GM21529 (cell line): ENCODE data around the gene MTCH2.
"Not testable (repeated sequence)": the region's sequence is repeated elsewhere in the genome, so short reads cannot be mapped to it uniquely, and the experiment has no call there.

ENCODE experiments used
- ATAC-seq: cut with Tn5 transposase; IDR thresholded peaks from one replicate; pipeline ENCODE4 v1.9.1; 2021; ENCODE audit not compliant: unreplicated experiment

MTCH2 gene

DNA sequence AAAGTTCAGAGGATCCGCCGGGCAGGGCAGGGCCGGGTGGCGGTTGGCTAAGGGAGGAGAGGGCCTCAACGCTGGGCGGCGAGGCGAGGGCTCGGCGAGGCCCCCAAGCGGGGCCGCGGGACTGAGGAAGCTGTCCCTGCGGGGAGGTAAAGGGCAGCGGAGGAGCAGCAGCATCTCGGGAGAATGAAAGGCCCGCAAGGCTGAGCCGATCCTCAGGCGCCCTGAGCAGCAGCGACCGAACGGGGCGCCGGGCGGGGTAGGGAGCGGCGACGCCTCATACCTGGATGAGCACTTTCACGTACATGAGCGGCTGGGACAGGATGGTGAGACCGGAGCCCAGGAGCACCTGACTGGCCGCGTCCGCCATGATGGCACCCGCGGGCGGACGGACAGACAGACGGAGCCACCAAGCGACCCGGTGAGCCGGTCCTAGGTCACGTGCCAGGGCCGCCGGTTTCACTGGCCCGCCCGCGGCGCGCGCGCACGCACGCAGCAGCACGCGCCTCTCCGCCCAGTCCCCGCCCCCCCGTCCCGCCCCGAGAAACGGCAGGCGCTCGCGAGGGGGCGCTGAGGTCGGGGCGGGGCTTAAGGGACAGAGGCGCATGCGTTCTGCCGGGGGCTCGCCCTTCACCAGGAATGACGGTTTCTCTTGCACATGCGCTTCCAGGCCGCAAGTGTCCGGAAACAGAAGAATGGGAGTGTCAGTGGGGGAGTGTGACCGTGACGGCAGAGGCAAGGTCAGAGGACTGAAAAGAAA is at the start of gene MTCH2:
MTCH2 (minus strand) TSS at position 461 of the 757 bp plus-strand sequence; CDS start at position 367, 94 bp downstream.
- peak; percentile 89 for ATAC-seq

DNA sequence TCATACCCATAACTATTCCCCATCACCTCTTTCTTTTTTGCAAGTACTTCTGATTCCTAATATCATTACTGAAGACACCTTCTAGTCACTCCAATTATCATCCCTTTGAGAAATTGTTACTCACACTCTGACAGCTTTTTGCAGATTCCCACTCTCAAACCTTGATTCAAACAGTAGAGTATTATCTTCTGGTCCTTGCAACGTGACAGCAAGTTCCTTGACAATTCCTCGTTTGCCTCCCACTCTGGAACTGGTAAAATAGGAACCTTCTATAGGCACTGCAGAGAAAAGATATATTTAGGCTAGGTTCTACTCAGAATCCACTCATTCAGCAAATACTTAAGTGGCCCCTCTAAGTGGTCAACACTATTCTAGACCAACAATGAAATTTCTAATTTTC is 49.6 kb upstream of the MTCH2 start:
- ATAC-seq, result no peak

DNA sequence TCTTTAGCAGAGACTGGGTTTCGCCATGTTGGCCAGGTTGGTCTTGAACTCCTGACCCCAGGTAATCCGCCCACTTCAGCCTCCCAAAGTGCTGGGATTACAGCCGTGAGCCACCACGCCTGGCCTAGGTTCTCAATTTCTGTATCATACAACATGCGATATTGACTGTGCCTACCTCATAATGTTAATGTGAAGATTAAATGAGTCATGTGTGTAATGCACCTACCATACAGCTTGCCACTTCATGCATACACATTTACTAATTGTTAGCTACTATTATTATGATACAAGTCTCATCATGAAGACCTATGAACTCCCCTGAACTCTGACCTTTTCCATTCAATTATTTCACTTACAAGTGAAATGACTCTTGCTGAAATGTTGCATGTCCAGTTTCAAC is 47.1 kb upstream of the MTCH2 start:
- no peak for ATAC-seq

DNA sequence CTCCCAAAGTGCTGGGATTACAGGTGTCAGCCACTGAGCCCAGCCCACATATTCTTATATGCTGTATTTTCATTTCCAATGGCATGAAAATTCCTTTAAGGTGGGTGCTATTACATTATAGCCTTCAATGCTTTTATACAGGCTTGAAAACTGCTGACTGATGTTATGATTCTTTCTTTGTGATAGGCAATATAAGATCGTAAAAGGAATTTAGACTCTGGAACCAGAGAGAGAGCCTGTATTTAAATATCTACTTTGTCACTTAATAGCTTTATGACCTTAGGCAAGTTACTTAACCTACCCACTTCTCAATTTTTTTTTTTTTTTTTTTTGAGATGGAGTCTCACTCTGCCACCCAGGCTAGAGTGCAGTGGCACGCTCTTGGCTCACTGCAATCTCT is 46.6 kb upstream of the MTCH2 start:
- ATAC-seq, result no peak

DNA sequence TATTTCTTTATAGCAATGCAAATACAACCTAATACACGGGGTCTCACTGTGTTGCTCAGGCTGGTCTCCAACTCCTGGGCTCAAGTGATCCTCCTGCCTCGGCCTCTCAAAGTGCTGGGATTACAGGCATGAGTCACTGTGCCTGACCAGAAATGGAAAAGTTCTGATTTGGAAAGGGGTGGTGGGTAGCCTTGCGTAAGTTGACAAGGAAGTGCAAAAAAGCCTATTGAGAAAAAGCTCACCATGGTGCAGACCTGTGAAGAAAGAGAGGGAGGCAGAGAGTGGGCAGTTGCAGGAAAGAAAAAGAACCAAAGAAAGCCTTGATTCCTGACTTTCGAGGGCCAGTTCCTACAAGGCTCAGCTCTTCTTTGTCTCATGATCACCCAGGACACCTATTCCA is 45.8 kb upstream of the MTCH2 start:
- ATAC-seq, result no peak

DNA sequence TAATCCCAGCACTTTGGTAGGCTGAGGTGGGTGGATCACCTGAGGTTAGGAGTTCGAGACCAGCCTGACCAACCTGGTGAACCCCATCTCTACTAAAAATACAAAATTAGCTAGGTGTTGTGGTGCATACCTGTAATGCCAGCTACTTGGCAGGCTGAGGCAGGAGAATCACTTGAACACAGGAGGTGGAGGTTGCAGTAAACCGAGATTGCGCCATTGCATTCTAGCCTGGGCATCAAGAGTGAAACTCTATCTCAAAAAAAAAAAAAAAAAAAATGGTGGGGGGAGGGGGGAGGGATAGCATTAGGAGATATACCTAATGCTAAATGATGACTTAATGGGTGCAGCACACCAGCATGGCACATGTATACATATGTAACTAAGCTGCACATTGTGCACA is 44.3 kb upstream of the MTCH2 start:
- ATAC-seq, result not testable (repeated sequence)

DNA sequence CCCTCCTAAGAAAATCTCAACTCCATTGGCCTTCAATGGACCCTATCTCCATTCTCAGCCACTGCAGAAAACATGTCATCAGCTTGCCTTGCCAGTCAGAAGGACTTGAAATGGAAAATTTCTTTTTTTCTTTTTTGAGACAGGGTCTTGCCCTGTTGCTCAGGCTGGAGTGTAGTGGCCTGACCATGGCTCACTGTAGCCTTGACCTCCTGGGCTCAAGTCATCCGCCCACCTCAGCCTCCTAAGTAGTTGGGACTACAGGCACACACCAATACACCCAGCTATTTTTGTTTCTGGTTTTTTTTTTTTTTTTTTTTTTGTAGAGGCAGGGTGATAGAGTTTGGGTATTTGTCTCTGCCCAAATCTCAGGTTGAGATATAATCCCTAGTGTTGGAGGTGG is 43.8 kb upstream of the MTCH2 start:
- no peak for ATAC-seq

DNA sequence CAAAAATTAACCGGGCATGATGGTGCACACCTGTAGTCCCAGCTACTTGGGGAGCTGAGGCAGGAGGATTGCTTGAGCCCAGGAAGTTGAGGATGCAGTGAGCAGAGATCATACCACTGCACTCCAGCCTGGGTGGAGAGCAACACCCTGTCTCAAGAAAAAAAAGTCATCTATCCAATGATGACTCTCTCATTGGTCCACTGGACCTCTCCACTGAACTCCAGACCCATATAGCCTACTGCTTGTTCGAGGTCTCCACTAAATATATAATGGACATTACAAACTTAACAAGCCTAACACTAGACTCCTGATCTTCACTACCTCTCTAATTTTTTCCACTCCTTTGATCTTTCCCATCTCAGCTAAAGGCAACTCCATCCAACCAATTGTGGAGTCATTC is 33.5 kb upstream of the MTCH2 start:
- ATAC-seq, result no peak

DNA sequence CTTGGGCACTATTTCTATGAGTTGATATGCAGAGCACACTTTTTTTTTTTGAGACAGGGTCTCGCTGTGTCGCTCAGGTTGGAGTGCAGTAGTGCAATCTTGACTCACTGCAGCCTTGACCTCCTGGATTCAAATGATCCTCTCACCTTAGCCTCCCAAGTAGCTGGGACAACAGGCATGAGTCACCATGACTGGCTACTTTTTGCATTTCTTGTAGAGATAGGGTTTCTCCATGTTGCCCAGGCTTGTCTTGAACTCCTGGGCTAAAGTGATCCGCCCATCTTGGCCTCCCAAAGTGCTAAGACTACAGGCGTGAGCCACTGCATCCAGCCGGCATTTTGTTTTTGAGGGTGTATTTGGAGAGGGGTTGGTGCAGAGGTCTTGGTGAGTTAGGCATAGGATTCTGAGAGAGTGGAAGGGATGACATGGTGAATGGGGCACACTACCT is 29.9 kb upstream of the MTCH2 start:
- ATAC-seq, result no peak

DNA sequence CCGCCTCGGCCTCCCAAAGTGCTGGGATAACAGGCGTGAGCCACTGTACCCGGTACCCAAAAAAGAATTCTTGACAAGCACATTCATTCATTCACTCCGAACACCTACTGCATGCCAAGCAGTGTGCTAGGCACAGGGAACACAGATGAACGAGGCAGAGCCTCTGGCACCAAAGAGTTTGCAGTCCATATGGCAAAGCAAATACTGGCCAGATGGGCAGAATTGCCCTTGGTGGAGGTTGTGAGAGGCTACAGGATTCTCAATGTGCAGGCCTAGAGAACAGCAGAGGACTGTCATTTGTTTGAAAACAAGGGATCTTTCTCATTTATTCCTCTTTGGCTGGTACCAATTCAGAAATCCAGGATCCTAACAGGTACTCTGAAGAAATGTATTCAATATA is 27.5 kb upstream of the MTCH2 start:
- no peak for ATAC-seq

DNA sequence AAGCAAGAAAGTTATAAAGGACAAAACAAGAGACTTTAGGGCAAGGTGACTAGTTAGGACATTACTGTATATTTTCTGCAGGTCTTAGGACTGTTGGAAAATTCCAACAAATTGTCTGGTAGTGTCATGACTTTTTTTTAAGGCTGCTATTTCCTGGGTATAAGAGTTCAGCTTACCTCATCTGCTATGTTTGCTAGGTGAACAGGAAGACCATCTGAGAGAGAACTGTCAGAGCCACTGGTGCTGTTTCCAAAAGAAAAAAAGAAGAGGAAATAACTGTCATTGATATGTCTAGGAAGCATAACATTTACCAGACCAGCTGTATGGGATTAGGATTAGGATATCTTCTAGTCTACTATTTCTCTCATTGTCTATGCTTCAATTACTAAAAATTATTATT is 26.3 kb upstream of the MTCH2 start:
- ATAC-seq, result no peak

DNA sequence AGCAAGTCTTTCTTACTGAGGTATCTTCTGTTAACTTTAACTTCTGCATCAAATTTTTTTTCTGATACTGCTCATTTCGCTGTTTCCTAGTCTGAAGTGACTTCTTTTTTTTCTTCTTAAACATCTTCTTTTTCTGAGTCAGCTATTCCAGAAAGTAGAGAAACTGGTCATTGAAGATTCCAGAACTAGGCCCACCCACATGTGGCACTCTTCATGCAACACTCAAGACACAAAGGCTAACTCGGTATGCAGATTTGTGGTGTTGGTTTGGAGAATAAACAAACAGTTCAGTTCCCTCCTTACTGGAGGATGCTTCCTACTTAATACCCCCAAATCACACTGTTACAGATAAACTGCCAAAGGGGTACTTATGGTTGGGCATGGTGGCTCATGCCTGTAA is 25.2 kb upstream of the MTCH2 start:
- ATAC-seq, result no peak

DNA sequence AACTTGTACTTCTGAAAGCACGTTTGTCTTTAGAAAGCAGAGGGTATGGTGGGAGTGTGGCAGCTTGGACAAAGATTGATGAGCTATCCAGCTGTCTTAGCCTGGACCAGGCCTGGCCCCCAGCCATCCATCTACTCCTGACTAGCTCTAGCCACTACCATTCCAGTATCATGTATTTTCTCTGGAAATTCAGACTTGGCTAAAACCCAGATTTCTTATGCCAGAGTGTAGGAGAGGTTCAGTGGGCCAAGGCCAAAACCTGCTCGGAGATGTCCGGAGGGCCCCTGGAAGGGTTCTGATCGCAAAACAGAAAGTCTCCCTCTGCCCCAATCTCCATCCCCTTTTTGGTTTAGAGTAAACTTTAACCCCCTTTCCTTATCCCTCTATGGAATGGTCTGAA is 24.8 kb upstream of the MTCH2 start:
- ATAC-seq, result no peak

DNA sequence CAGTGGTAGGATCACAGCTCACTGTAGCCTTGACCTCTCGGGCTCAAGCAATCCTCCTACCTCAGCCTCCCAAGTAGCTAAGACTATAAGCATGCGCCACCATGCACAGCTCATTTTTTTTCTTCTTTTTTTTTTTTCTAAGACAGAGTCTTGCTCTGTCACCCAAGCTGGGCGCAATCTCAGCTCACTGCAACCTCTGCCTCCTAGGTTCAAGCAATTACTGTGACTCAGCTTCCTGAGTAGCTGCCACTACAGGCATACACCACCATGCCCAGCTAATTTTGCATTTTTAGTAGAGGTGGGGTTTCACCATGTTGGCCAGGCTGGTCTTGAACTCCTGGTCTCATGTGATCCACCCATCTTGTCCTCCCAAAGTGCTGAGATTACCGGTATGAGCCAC is 22.6 kb upstream of the MTCH2 start:
- ATAC-seq, result not testable (repeated sequence)

DNA sequence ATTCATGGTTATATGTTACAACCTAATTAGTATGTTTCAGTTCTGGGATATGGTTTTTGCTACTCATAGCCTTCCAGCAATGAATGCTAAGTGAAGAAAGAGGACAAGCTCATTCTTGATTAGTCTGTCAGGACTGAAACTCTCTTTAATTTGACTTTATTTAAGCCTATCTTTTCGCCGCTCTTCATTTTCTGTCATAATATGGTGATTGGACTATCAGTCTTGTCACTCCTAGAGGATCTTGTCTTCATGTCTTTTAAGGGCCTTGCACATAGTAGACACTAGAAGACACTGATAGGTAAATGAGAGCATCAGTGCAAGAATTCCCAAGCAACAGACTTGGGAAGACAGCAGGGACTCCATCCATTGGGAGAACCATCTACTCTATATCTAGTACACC is 18.9 kb upstream of the MTCH2 start:
- no peak for ATAC-seq

DNA sequence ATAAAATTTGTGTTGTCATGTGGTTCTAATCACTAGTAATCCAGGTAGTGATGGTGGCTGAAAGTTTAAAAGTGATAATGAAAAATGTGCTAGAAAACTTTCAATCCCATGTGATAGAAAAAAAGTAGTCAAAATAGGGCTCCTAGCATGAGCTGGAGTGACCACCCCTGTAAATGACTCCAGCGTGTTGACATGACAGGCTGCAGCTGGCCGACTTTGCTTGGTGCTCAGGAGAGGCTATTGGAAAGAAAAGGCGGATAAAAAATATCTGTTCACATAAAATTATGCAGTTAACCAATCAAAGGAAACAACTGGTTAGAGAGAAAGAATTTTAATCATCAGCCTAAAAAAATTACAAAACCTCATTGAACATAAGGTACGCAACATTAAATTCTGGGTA is 16.9 kb upstream of the MTCH2 start:
- ATAC-seq, result no peak

DNA sequence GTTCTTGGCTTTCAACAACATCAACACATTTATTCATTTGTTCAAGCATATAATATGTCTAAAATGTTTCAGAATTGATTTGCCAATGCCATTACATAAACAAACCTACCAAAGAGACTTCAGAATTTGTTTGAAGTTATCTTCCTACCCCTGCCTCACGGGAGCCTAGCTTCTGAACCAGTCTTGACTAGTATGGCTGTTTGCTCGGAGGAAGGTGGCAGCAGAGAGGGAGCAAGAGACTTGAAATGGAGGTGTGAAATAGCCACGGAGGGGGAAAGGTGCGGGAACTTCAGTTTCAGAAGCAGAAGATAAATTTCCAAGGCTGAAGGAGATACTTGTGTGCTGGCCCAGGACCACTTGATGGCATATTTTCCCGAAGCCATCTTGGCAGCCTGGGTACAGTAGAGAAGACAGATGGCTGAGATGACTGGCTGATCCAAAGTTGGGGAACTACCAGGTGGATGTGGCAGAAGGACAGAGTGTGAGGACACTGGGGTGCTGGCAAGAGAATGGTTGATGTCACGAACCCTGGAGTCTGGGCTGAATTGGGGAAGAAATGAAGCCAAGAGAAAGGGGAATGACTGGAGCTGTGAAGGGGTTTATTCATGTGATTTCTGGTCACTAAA is 14.0 kb upstream of the MTCH2 start:
- ATAC-seq, result no peak

DNA sequence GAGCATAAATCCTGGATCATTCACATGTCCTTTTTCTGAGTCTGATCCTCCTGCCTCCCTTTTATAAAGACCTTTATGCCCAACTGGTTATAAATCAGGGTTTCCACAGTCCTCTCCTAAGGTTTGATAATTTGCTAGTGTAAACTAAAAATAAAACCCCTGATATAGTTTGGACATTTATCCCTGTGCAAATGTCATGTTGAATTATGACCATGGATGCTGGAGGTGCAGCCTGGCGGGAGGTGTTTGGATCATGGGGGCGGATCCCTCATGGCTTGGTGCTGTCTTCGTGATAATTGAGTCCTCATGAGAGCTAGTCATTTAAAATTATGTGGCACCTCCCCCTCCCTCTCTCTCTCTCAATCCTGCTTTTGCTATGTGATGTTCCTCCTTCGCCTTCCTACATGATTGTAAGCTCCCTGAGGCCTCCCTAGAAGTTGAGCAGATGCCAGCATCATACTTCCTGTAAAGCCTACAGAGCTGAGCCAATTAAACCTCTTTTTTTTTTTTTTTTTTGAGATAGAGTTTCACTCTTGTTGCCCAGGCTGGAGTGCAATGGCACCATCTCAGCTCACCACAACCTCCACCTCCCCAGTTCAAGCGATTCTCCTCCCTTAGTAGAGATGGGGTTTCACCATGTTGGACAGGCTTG is 9.6 kb upstream of the MTCH2 start:
- ATAC-seq, result no peak

DNA sequence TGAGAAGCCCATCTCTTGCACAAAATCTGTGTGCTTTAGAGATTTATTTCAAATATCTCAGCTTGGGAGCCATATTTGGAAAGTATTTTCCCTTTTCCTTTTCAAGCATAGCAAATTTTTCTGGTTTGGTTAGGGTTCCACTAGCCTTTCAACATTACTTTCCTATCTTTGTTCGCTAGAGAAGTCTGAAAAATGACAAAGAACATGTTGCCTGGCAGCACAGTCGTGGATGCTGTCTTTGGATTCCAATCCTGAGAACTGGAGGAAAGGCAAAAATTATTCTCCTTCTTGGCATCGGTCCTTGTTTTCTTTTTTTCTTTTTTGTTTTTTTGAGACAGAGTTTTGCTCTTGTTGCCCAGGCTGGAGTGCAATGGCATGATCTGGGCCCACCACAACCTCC is 6.9 kb upstream of the MTCH2 start:
- no peak for ATAC-seq

DNA sequence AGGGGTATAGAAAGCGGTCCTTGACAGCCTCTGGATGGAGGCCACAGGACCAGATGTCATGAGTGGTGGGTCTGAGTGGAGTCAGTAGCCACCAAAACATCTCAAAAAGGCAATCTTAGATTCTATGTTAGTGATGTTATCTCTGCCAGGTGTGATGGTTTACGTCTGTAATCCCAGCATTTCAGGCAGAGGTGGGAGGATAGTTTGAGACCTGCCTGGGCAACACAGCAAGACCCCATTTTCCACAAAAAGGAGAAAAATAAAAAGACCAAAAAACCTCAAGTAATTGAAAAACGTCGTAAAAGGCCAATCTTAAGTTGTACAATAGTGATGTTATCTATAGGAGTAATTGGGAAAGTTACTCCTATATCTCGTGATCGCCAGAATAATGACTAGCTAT is 3.7 kb upstream of the MTCH2 start:
- no peak for ATAC-seq

DNA sequence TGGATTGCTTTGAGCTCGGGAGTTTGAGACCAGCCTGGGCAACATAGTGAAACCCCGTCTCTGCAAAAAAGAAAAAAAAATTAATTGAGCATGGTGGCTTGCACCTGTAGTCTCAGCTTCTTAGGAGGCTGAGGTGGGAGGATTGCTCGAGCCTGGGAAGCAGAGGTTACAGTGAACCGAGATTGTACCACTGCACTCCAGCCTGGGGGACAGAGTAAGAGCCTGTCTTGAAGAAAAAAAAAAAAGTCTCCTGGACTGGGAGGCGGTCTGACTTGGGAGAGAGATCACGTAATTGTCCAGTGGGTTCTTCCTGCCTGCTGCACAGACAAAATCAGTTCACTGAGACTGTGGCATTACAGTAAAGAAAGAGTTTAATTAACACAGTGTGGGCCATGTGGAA is 3.1 kb upstream of the MTCH2 start:
- ATAC-seq, result no peak

DNA sequence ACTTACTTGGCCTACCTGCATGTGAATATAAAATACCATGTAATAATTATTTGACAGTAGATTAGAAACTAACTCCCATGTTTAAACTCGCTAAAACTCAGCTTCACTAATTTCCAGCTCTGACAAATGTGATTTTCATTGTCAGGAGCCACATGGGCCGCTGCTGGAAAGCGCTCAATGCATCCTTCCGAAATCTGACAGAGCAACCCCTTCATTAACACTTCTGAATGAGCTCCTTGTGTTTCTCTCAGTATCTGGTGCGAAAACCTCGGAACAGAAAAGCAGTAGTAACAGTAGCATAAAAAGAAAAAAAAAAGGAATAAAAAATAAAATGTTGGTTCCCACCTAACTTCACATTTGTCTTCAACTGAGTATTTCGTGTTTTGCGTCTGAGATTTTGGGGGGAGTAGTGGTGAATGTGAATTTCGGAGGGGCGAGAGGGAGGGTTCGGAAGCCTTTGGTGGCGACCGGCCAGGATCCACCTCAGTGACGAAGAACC is 710 bp downstream of the MTCH2 start:
- no peak for ATAC-seq
